HG02610 (cell line): ENCODE data around the gene VPS50.

Experiments used
- ATAC-seq: cut with Tn5 transposase; IDR thresholded peaks from one replicate; pipeline ENCODE4 v1.9.1; 2021; ENCODE audit warnings: mild to moderate bottlenecking, moderate library complexity; ENCODE audit not compliant: unreplicated experiment

VPS50 gene, protein sequence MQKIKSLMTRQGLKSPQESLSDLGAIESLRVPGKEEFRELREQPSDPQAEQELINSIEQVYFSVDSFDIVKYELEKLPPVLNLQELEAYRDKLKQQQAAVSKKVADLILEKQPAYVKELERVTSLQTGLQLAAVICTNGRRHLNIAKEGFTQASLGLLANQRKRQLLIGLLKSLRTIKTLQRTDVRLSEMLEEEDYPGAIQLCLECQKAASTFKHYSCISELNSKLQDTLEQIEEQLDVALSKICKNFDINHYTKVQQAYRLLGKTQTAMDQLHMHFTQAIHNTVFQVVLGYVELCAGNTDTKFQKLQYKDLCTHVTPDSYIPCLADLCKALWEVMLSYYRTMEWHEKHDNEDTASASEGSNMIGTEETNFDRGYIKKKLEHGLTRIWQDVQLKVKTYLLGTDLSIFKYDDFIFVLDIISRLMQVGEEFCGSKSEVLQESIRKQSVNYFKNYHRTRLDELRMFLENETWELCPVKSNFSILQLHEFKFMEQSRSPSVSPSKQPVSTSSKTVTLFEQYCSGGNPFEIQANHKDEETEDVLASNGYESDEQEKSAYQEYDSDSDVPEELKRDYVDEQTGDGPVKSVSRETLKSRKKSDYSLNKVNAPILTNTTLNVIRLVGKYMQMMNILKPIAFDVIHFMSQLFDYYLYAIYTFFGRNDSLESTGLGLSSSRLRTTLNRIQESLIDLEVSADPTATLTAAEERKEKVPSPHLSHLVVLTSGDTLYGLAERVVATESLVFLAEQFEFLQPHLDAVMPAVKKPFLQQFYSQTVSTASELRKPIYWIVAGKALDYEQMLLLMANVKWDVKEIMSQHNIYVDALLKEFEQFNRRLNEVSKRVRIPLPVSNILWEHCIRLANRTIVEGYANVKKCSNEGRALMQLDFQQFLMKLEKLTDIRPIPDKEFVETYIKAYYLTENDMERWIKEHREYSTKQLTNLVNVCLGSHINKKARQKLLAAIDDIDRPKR

GRCh38 chr7:93231799-93232672 lies at the start of gene VPS50:
Gene VPS50, plus strand, starts transcription at chr7:93232366. Its CDS starts 102 bp downstream, at chr7:93232468.
- peak; percentile 99 for ATAC-seq

DNA sequence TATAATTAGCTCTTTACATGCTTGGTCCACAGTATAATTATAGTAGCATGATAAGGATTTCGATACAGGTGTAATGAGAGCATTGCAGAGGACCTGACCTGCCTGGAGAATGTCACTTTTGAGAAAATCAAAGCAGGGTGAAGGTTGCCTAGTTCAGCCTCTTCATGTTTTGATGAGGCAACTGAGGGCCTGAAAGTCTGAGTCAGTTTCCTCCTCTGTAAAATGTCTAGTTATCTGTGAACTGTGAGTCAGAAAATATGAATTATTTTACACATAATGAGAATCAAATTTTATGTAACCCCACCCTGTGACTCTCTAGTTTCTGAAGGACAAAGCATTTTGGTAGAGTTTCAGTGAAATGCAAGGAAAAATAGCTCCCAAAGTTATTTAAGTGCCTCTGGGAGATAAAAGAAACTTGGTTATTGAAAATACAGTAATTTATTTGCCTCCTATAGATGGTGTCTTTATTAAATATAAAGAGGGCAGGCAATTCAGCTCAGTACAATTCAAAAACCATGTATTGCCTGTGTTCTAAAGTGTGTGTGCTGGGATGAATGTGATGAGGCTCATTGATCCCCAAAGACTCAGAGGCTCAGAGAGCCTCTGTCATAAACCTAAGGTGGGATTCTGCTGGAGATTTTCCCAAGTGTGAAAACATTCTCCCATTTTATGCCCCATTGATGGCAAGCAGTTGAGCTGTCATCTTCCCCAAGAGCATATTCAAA lies 46.7 kb upstream of the VPS50 start:
- ATAC-seq: no peak

GRCh38 chr7:93188870-93189634 lies 43.1 kb upstream of the VPS50 start:
- no peak for ATAC-seq

DNA sequence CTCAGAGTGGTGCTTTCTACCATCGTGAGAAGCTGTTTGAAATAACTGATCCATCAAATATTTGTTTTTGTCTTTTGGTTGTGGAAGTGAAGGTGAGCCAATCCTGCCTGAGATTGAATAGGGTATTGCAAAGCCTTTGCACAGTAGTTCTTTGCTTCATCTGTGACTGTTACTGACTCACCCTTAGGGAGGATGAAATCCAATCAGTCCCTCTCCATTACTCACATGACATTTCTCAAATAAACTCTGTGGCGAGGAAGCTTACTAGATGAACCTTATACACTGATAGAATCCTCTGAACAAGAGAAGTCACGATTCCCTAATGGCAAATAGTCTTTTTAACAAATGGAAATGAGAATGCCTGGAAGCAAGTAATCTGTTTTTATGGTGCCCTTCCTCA lies 37.8 kb upstream of the VPS50 start:
- no peak for ATAC-seq

- no peak for ATAC-seq
Observed at GRCh38 chr7:93196336-93196735, 35.8 kb upstream of the VPS50 start.

DNA sequence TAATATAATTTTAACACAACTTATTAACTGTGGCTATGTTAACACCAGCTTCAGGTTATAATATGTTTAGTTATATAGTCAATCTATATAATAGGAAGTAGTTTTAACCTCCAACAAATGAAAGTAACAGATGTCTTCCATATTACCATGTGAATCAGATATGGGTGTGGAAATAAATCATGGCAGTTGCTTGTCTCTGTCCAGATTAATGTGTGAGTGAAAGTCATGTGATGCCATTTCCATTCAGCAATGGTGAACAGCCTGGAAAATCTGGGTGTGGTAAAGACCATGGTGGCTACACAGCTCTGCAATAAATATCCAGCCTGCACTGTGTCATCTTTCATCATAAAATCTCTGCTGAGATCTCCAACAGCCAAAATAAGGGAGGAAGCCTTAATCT lies 33.7 kb upstream of the VPS50 start:
- no peak for ATAC-seq

DNA sequence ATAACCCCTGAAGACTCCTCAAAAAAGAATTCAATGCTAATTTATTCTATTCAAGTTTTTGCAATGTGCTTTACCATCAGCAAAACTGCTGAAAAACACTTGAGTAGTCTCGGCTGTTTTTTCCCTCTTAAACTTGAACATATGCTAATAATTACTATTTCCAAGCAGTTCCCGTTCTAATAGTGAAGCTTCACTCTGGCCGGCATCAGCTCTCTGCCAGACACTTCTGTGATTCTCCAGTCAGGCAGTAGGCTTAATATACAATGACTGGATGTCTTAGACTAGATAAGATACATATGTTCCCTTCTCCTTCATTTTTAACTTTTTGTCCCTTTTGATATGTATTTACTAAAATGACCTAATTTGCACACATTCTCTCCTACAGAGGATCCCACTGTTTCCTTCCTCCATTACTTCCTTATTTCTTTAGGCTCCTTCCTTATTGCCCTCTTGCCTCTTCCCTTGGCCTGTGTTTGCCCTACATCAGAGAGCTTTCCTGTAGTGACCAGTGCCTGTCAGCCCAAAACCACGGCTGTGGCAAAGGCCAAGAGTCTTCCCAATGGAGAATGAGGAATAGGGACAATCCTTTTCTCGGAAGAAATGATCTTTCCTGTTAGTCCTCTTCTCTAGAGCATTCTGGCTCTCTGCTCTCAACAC lies 29.4 kb upstream of the VPS50 start:
- no peak for ATAC-seq

- no peak for ATAC-seq
Observed at GRCh38 chr7:93203496-93203895, 28.7 kb upstream of the VPS50 start.

DNA sequence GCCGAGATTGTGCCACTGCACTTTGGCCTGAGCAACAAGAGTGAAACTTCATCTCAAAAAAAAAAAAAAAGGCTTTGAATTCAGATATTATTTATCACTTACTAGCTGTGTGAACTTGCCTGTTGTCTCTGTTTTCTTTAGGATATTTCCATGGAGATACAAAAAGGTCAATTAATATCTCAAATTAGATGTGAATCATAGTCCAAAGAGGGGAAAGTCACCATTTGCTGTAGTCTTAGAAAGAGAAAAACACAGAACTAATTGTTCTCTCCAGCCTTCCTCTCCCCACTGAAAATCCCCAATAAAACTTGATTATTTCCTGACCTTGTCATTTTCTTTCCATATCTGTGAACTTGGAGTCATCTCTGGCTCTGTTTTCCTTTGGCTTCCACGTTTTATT lies 27.1 kb upstream of the VPS50 start:
- ATAC-seq: no peak

GRCh38 chr7:93211228-93211818 lies 20.8 kb upstream of the VPS50 start:
- no peak for ATAC-seq

DNA sequence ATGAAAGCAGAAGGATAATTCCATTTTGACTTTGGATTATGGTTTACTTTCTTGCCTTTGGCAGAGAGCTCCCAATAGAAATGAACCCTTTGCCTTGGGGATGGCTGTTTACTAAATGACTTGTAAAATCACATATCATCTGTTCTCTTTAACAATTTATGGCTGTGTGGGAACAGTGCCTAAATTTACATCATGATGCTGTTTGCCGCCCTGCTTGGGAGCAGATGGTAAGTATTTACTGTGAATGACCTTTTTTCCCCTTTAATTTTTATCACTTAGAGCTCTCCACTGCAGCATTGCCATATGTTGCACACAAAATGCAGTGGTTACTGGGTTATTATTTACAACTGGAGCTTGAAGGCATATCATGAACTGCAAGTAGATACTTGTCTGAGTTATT lies 19.3 kb upstream of the VPS50 start:
- ATAC-seq: no peak

- ATAC-seq: no peak
Observed at GRCh38 chr7:93218997-93219827, 13.0 kb upstream of the VPS50 start.

DNA sequence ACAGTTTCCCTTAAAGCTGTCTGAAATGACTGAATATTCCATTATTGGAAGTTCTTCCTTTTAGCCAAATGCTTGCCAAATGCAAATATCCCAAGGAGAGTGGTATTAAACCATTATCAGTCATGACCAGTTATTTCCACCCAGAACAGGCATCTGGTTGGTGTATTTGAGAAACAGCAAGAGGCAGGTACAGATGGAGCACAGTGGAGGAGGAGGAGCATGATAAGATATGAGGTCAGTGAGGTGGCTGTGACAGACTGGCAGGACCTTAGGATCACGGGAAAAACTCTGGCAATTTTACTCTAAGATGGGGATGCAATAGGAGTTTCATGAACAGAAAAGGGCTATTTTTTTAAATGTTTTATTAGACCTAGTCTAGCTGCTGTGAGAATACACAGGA lies 12.3 kb upstream of the VPS50 start:
- no peak for ATAC-seq

- no peak for ATAC-seq
Observed at GRCh38 chr7:93226310-93226709, 5.9 kb upstream of the VPS50 start, which contains the start of gene HEPACAM2. Gene HEPACAM2, minus strand, starts transcription at chr7:93226469.

DNA sequence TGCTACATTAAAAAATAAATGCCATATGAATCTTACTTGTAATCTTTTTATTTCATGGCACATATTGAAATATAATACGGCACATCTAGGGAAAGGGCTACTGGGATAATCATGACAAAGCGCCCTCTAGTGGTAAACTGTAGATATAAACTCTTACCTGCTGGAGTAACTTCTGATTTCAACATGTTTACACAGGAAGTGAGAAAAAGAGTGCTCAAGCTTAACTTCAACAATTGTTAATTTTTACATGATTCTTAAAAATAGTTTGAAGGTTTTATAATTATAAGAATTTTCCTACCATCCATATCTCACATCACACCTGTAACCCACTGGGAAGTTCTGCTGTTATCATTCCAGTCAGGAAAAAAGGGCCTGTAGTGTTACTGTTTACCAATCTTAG lies 3.9 kb upstream of the VPS50 start:
- no peak for ATAC-seq

DNA sequence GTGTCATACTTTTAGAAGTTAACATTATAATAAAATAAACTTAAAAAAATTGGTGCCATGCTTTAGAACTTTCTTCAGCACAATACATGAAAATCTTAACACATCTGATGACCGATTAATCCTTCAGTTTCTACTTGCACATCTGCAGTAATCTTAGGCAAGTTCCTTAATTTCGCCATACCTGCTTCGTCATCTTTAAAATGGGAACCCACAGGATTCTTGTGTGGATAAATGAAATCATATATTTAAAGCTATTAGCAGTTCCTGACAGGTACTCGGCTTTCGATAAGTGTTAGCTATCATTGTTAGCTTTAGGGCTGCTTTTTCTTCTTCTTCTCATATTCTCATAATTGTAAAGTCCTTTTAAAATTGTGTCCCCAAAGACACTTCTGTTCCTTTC lies 907 bp upstream of the VPS50 start:
- no peak for ATAC-seq

GRCh38 chr7:93232673-93233018 lies 480 bp downstream of the VPS50 start:
- peak; percentile 3 for ATAC-seq

DNA sequence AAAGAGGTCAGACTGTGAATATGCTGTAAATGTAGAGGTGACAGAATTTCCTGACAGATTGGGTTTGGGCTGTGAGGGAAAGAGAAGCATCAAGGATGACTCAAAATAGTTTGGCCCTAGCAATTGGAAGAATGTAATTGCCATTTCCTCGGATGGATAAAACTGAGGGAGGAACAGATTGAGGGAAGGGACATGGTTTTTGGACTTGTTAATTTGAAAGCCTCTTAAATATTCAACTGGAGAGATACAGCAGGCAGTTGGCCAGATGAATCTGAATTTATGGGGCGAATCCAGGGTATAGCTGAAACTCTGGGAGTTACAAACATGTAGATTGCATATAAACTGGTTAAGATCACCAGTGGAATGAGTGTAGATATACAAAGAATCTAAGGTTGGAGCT lies 3.4 kb downstream of the VPS50 start:
- no peak for ATAC-seq
